Measurements from ENCODE around the gene OIP5. TPM values are rescaled to one million over a fixed set of nuclear protein-coding genes. Genes with fewer than 3 reads are reported as not detected.

OIP5 gene
- 3.4 TPM for total RNA-seq

DNA sequence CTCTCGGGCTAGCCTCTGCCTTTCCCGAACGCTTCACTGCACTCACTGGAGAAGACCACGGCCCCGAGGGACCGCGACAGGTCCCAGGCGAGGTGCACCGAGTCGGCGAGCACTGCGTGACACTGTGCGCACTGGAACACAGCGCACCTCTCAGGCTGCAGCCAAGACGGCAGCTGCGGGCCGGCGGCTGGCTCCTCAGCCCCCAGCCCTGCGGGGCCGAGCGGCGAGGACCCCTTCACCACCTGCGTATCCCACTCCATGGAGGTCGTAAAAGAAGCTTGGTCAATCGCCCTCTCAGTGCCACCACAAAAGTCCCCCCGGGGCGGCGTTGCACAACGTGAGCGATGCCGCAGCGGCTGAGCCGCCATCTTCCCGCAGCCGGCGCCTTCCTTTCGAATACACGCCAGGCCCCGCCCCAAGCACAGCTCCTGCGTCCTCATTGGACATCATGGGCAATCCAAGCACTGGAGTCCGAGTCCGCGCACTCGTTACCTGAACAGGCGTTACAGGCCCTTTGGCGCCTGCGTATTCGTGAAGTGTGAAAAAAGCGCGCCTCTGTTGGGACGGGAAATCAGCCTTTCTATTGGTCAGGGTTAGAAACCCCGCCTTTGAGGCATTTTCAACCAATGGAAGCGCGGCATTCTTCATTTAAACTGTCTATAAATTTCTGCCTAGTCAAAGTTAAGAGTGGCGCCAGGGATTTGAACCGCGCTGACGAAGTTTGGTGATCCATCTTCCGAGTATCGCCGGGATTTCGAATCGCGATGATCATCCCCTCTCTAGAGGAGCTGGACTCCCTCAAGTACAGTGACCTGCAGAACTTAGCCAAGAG is at the start of gene OIP5, which contains the start of gene NUSAP1:
Gene OIP5 (minus strand): TSS at position 398 of the 832 bp plus-strand sequence. CDS start 30 bp downstream, at position 368.
Gene NUSAP1 (plus strand): TSS at position 688 of the 832 bp plus-strand sequence. CDS start 77 bp downstream, at position 765.

Other genes with a start within 250 kb of the OIP5 start
- 38.2 TPM for gene INO80, start 216.3 kb downstream of the OIP5 start, total RNA-seq
- gene EXD1, start 101.8 kb downstream of the OIP5 start, total RNA-seq: 0.63 TPM
- gene CHP1, start 101.3 kb downstream of the OIP5 start, total RNA-seq: 33.5 TPM
- gene NUSAP1, start 290 bp upstream of the OIP5 start, total RNA-seq: 34.4 TPM
- gene NDUFAF1, start 69.9 kb upstream of the OIP5 start, total RNA-seq: 19.1 TPM
- gene RTF1, start 84.5 kb upstream of the OIP5 start, total RNA-seq: 61.7 TPM
- gene ITPKA, start 161.3 kb upstream of the OIP5 start, total RNA-seq: 1.3 TPM
- gene LTK, start 181.2 kb upstream of the OIP5 start, total RNA-seq: not detected
- 29.7 TPM for gene RPAP1, start 211.7 kb upstream of the OIP5 start, total RNA-seq
- 23.5 TPM for gene TYRO3, start 226.6 kb upstream of the OIP5 start, total RNA-seq

Data from parietal lobe (tissue), 1 donor.